Fibroblast of villous mesenchyme (primary cell): ENCODE results near the gene TDRD9. TPM values are rescaled to one million over a fixed set of nuclear protein-coding genes. Genes with fewer than 3 reads are reported as not detected.
A peak's percentile ranks its signal among the peaks of the same experiment; 100 is the strongest.

Experiments
- DNase-seq: peaks from one replicate; pipeline ENCODE4 v3.0.0-alpha.2; 2010; ENCODE audit warnings: low read depth
- H3K4me3 ChIP-seq: 2 replicates; pipeline ENCODE4 v1.5.1; 2011; ENCODE audit warnings: low read depth, mild to moderate bottlenecking, low read length
- CTCF ChIP-seq: IDR thresholded peaks from 2 replicates; pipeline ENCODE4 v1.5.1; 2012; ENCODE audit warnings: low read depth, mild to moderate bottlenecking, low read length; ENCODE audit not compliant: insufficient read depth
- total RNA-seq: library from RNA; depleted of rRNA; stranded (reverse); fragments of >200 nt; gene quantifications from 2 replicates; pipeline ENCODE4 v1.2.3, GENCODE V29; 2012

Gene TDRD9
- total RNA-seq, 1 donor: 0.86 TPM

- no peak for TF ChIP-seq CTCF
- DNase-seq: no peak
- H3K4me3 ChIP-seq: no peak overlapping the region
Observed at GRCh38 chr14:103899316-103899715, 28.9 kb upstream of the TDRD9 start.

GRCh38 chr14:103899833-103900232, 28.4 kb upstream of the TDRD9 start:
- DNase-seq: no peak
- TF ChIP-seq CTCF: no peak
- H3K4me3 ChIP-seq: no peak overlapping the region

- TF ChIP-seq CTCF: no peak
- H3K4me3 ChIP-seq: no peak overlapping the region
- no peak for DNase-seq
Observed at GRCh38 chr14:103904493-103905107, 23.7 kb upstream of the TDRD9 start.

GRCh38 chr14:103905842-103906456, 22.3 kb upstream of the TDRD9 start:
- peak; percentile 21 for TF ChIP-seq CTCF
- no peak for DNase-seq
- H3K4me3 ChIP-seq: no peak overlapping the region

- no peak for DNase-seq
- H3K4me3 ChIP-seq: no peak overlapping the region
- TF ChIP-seq CTCF: no peak
Observed at GRCh38 chr14:103908580-103908979, 19.7 kb upstream of the TDRD9 start.

- no peak for TF ChIP-seq CTCF
- H3K4me3 ChIP-seq: no peak overlapping the region
- no peak for DNase-seq
Observed at GRCh38 chr14:103909531-103910261, 18.6 kb upstream of the TDRD9 start.
